HG02642 (cell line): ENCODE data around the gene FAM83G.
"Not testable (repeated sequence)": the region's sequence is repeated elsewhere in the genome, so short reads cannot be mapped to it uniquely, and the experiment has no call there.

Experiments
- ATAC-seq: cut with Tn5 transposase; IDR thresholded peaks from one replicate; pipeline ENCODE4 v1.9.1; 2021; ENCODE audit warnings: mild to moderate bottlenecking; ENCODE audit not compliant: unreplicated experiment, poor library complexity

FAM83G gene

DNA sequence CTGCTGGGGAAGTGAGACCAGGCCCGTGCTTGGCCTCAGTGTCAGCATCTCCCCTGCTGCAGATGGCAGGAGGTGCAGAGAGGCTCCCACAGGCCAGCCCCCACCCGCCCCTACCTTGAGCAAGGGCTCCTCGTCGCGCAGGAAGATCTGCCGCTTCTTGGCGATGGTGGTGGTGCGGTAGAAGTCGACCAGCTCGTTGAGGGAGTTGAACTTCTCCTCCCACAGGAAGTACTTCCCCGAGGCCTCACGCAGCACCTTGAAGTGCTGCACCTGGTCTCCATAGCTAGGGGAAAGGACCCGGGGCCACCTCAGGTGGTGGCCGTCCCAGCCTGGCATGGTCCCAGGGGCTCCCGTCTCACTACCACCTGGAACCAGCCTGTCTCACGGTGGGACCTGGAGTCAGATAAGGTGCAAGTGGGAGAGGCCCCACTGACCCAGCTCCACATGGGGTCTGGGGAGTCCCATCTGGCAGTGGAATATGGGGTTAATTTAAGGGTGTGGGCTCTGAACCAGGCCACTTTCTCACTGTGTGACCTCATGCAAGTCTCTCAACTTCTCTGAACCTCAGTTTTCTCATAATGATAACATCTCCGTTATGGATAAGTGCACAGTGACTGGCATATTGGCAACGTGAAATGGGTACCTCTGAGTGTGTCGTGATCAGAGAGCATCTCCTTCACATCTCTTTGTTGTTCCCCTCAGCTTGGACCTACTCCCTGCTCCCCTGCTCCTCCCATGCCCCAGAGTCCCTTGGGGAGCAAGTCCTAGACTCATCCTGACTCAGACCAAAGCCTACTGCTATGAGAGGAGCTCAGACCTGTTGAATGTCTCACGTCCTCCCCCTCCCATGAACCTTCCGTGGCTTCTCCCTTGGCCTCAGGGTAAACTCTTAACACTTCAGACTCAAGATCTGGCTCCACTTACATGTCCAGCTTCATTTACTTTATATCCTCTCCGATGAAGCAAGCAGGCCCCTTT, 19.8 kb upstream of the FAM83G start:
- ATAC-seq: no peak

DNA sequence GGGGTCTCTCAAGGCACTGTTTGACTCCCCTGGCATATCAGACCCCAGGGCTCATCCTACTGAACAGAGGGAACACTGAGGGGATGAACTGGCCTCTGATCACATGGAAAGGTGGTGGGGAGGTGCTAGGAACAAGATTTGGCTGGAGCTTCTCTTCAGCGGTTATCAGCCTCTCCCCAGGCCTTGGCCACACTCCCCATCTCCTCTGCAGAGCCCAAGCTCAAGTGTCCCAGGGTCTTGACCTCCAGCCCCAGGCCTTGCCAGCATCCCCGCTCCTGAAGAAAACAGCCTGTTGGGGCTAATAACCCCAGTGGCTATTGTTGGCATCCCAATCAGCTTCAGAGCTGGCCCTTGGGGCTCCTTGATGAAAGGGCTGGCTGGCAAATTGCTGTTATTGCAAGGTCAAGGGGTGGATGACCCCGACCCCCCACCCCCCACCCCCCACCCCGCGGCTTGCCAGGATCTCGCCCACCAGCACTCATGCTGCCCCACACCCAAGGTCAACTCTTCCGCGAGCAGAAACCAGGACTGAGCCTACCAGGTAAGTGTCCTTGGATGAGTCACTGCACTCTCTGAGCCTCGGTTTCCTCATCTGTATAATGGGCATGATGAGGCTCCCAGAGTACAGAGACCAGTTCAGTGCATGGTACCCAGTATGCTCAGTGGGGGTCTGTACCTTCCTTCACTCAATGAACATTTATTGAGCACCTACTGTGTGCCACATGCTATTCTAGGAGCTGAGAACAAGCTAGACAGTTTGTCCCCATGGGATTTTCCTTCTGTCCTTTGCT, 18.8 kb upstream of the FAM83G start:
- no peak for ATAC-seq

DNA sequence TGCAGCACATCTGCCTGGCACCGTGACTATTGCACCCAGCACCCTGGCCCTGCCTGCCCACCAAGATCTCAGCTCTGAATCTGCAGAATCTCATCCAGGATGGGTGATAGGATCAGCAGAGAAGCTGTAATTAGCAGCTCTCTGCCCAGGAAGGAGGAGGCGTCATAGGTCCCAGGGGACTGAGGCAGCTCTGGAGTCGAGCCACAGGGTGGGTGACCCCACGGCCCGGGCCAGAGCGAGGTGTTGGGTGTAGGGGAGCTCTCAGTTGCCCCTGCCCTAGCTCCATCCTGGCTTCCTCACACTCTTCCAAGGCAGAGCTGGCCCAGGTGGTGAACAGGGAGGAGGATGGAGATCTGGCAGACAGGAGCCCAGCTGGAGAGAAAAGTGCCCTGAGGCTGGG, 18.2 kb upstream of the FAM83G start:
- ATAC-seq: no peak

DNA sequence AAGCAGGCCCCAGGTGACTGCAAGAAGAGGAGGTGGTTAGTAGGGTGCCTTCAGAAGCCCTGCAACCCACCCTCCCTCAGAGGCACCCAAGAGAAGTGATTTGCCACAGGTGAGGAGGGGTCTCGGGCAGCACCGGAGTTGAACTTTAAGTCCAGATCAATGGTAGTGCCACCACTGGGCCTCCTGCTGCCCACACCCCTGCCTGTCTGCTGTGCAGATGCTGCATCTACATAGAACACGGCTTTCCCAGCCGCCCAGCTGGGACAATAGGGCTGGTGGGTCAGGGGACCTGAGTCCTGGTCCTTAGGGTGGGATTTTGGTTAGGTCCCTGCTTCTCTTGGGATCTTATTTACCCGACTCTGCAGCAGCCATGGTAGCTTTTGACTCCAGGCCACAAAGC, 17.6 kb upstream of the FAM83G start:
- no peak for ATAC-seq

DNA sequence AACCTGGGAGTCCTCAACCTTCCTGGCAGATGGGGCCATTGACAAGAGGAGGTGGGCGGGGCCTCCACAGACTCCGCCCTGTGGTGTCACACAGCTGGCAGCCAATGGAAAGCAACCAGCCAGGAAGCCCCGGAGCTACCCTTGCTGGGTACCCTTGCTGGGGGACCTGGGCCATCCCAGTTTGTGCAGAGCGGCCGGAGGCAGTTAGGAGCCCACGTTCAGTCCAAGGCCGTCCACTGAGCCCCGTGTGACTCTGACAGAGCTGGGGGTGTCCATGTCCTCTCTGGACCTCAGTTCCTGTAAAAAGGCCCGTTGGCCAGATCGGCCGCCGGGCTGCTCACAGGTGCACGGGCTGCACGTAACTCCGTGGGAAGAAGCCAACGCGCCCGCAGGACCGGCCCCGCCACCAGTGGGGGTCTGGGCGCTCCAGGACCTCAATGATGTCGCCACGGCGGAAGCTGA, 17.1 kb upstream of the FAM83G start:
- ATAC-seq: no peak

DNA sequence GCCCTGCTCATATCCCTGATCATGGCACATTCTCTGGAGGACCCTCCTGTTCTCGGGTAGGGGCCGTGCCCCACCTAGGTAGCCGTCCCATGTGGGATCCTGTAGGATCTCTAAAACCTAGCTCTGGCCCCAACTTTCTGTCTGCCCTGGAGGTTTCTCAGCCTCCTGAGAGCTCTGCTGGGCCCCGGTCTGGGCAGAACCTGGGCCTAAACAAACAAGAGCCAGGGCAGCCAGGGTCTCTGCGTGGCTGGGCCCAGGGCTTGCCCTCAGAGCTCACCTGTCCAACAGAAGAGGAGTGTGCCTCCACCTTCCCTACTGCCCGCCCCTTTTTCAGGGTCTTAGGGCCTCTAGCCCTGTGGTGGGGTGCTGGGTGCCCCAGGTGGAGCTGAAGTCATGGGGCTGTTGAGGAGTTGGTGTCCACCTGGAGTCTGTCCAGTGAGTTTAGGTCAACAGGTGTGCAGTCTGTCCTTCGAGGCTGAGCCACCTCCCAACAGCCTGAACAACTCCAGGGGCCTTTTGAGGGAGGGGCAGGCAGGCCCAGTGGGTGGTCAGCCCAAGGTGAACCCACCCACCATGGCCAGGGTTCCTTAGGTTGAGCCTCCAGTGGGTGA, 16.6 kb upstream of the FAM83G start:
- not testable (repeated sequence) for ATAC-seq

DNA sequence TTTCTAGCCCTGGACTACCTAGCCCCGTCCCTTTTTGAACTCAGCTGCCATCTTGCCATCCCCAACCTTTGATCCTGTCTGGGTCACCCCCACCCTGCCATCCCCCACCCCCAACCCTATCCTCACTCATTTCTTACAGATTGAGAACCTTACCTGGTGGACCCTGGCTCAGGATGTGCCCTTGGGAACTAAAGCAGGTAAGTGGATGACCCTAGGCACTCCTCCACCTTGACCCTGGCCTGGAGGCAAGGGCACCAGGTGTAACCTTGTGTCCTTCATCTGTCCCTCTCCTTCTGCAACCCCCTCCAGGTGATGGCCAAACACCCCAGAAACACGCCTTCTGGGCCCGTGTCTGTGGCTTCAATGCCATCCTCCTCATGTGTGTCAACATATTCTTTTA, 15.5 kb upstream of the FAM83G start:
- no peak for ATAC-seq

DNA sequence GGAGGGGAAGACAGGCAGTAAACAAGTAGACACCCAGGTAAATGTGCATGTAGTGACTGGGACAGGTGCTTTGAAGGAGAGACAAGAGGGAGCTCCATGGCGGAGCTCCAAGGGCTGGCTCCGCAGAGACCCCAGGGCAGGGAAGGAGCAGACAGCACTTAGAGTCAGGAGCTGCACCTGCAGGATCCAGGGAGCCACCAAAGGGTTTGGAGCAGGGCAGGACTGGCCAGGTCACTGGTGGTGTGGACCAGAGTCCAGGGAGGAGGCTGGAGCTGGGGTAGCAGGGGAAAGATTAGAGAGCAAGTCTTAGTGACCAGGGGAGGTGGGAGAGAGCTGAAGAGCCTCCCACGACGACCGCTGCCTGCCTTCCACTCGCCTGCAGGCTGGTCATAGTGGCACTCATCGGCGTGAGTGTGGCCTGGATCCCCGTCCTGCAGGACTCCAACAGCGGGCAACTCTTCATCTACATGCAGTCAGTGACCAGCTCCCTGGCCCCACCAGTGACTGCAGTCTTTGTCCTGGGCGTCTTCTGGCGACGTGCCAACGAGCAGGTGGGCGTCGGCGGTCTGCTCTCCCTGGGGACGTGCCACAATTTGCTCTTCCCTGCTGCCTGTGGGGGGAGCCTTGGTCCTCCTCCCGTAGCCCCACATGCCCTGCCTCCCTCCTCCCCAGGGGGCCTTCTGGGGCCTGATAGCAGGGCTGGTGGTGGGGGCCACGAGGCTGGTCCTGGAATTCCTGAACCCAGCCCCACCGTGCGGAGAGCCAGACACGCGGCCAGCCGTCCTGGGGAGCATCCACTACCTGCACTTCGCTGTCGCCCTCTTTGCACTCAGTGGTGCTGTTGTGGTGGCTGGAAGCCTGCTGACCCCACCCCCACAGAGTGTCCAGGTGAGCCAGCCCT, 14.7 kb upstream of the FAM83G start:
- ATAC-seq: no peak

DNA sequence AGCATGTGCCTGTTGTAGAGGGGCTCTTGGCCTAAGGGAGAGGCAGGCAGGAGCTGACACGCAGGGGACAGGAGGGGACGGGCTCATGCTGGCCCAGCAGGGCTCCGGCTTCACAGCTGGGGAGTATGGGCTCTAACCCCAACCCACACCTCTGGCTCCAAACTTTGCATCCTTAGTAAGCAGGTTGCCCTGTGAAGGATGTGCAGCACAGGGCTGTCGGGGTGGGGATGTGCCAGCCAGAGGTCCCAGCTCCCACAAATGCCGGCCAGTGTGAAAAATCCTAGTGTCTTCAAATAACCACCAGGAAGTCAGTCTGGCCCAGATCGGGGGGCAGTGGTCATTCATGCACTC, 14.0 kb upstream of the FAM83G start:
- ATAC-seq: no peak

DNA sequence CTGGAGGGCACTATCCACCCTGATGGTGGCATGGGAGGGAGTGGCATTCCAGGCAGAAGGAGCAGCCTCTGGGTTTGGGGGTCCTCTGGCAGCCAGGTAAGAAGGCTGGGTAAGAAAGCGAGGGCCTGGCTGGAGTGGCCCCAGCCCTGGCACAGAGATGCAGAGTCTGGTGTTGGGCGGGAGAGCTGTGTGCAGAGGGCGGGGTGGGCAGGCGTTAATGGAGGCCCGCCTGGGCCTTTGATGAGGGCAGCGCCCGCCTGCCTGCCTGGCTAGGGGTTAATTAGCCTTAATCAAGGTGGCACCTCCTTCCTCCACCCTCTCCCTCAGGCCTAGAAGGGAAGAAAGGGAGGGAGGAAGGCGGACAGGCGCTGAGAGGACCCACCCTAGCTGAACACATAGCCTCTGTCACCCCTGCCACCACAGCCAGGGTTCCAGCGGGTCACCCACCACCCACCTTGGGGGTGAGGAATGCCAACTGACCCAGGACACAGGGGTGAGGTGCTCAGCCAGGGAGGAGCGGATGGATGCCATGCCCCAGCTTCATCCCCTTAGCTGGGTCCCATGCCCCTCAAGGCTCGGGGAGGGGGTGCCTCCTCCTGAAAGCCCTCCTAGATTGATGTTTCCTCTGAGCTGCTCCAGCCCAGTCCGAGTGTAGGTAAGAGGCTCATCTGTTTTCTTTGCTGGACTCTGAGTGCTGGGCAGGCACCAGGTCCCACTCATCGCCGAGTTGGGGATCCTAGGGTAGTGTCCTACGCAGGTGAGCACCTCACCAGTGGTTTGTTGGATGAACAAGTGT, 13.4 kb upstream of the FAM83G start:
- no peak for ATAC-seq

DNA sequence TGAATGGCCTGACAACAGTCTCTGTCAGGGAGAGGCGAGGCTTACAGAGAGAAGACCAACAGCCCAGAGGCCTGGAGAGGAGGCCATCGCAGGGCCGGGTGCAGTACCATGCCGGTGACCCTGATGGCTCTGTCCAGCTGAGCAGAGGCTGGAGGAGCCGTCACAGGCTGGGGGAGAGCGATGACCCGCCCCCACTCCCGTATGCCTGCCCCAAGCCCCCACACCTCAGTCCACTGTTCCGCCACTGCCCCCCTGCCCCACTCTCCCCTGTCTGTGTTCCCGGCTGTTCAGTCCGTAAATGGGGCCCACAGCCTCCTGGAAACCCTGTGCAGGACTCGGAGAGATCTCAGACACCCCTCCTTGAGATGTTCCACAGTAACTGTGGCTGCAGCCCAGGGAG, 12.8 kb upstream of the FAM83G start:
- no peak for ATAC-seq

DNA sequence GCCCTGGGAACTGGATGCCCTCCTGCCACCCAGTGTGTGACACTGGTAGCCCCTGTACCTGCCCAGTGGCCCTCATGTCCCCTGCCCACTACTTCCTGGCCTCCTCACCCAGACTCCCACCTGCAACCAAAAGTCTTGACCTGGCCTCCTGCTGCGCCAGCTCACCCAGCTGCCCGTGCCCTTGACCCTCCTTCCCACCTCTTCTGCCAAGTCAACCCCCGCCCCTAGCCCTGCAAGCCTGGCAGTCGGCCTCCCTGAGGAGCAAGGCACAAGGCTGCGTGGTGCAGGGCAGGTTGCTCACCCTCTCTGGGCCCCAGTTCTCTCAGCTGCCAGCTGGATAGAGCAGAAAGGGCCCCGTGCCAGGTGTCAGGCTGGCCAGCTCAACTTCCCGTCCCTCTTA, 12.3 kb upstream of the FAM83G start:
- no peak for ATAC-seq

DNA sequence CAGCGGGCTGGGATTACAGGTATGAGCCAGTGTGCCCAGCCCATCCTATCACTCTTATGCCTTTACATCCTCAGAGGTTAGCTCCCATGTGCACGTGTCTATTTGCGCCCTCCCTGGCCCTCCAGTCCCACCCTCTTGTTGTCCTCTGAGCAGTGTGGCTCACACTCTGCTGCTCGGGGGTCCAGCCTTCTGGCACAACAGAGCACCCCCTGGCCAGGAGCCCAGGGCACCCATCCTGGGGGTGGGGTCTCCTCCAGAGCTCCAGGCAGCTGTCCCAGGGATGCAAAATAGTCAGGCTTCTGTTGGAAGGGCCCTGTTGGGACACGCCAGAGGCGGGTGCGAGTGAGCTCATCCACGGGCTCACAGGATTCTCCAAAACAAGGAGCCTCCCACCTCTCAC, 11.7 kb upstream of the FAM83G start:
- no peak for ATAC-seq

DNA sequence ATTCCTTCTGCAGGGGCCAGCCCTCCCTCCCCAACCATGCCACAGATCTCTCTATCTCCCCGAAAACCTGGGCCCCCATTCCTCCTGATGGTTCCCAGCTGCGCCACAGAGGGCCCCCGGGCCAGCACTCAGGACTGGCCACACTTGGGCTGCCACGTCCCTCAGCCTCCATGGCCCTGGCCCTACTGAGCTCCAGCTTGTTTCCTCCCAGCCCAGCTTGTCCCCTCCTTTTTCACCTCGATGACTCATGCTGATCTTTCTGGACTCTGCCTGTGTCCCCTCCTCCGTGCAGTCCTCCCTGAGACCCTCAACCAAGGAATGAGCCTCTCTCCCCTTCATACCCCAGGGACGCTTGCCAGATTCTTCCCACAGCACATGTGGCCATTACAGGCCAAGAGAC, 10.9 kb upstream of the FAM83G start:
- ATAC-seq: no peak

DNA sequence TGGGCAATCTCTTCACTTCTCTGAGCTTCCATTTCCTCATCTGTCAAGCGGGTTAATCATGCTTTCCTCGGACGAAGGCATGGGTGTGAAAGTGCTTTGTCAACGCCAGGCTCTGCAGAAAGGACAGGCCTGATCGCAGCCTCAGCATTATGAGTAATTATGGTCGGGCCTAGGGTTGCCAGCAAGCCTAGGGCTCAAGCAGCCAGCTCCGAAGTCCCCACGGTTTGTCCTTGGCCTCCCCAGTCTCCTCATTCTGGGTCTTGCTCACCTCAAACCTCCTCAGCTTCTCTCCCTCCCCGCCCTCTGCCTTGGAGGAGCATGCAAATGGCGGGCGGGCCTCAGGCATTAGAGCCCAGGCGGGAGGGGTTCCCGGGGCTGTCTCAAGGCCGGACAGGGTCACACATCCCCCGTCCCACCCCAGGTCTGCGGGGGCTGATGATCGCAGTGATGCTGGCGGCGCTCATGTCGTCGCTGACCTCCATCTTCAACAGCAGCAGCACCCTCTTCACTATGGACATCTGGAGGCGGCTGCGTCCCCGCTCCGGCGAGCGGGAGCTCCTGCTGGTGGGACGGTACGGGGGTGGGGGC, 10.2 kb upstream of the FAM83G start:
- ATAC-seq: no peak

DNA sequence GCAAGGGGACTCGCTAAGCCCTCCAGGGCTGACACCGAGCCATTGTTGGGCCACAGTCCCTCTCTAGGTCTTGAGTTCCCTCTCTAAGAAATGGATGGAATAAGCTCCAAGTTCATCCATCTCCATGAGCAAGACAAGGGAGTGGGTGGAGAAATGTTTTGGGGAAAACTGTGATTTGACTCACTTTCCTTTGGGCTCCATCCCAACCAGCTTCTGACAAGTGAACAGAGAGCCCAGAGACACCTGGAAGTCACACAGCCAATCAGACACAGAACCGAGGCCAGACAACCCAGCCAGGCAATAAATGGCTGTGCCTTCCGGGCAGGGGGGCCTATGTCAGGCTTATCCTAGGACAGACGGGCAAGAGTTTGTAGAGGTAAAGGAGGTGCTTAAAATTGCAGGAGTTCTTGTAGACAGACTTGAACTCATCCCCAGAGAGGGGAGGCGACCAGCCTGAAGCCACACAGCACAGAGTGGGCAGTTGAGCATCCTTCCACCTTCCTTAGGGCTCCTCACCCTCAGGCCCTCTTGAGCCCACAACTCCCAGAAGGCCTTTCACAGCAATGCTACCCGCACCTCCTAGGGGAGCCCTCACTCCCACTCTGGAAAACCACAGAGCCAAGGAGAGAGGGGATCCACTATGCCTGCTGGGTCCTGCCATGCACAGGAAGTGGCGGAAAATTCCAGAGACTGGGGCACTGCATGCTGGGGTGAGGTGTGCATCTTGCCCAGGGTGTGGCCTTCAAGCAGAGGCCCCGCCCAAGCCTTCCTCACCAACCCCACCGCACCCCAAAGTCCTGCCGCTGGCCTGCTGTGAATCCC, 9.5 kb upstream of the FAM83G start:
- no peak for ATAC-seq

DNA sequence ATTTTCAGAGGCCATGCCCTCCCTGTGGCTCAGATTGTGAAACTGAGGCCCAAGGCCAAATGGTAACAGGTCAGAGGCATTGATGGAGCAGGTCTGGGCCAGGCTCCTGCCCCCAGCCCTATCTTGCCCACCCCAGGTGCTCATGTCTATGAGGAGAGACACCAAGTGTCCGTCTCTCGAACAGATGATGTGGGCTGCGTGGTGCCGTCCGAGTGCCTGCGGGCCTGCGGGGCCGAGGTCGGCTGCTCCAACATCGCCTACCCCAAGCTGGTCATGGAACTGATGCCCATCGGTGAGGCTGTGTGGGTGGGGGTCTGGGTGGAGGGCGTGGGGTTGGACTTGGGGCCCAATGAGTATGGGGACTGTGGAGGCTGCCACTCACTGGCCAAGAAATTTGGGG, 8.7 kb upstream of the FAM83G start:
- ATAC-seq: no peak
